ENCODE measurements around the gene LCE1A.

The LCE1A gene

GRCh38 chr1:152827173-152827572 lies at the start of gene LCE1A:
Gene LCE1A, plus strand, starts transcription at chr1:152827473. Its CDS starts 0 bp downstream, at chr1:152827473.
- no peak for DNase-seq

GRCh38 chr1:152777510-152778137 lies 49.6 kb upstream of the LCE1A start:
- no peak for DNase-seq

- DNase-seq, result no peak
Observed at GRCh38 chr1:152783095-152783494, 44.2 kb upstream of the LCE1A start.

- no peak for DNase-seq
Observed at GRCh38 chr1:152786077-152786476, 41.2 kb upstream of the LCE1A start, which contains the start of gene LCE1E. Gene LCE1E, plus strand, starts transcription at chr1:152786257. Its CDS starts 1,043 bp downstream, at chr1:152787300.

- DNase-seq, result no peak
Observed at GRCh38 chr1:152795686-152796085, 31.6 kb upstream of the LCE1A start.

GRCh38 chr1:152796421-152796820 lies 30.9 kb upstream of the LCE1A start, which contains the start of gene LCE1D:
Gene LCE1D, plus strand, starts transcription at chr1:152796721. Its CDS starts 1,074 bp downstream, at chr1:152797795.
- DNase-seq, result no peak

GRCh38 chr1:152801333-152801732 lies 25.9 kb upstream of the LCE1A start:
- DNase-seq, result no peak

- no peak for DNase-seq
Observed at GRCh38 chr1:152806576-152806975, 20.7 kb upstream of the LCE1A start, which contains the start of gene LCE1C. Gene LCE1C, minus strand, starts transcription at chr1:152806651. Its CDS starts 1,173 bp downstream, at chr1:152805478.

GRCh38 chr1:152811050-152811449 lies 16.2 kb upstream of the LCE1A start:
- no peak for DNase-seq

GRCh38 chr1:152811671-152812070 lies 15.6 kb upstream of the LCE1A start, which contains the start of gene LCE1B:
Gene LCE1B, plus strand, starts transcription at chr1:152811971. Its CDS starts 476 bp downstream, at chr1:152812447.
- no peak for DNase-seq

- no peak for DNase-seq
Observed at GRCh38 chr1:152817309-152817708, 10.0 kb upstream of the LCE1A start.

- DNase-seq, result no peak
Observed at GRCh38 chr1:152823294-152823693, 4.0 kb upstream of the LCE1A start.

- DNase-seq, result no peak
Observed at GRCh38 chr1:152824964-152825363, 2.3 kb upstream of the LCE1A start.

GRCh38 chr1:152836870-152837269 lies 9.6 kb downstream of the LCE1A start:
- DNase-seq, result no peak

GRCh38 chr1:152842556-152842955 lies 15.3 kb downstream of the LCE1A start, which contains the start of gene LCE6A:
Gene LCE6A, plus strand, starts transcription at chr1:152842856. Its CDS starts 665 bp downstream, at chr1:152843521.
- no peak for DNase-seq

GRCh38 chr1:152855661-152856060 lies 28.4 kb downstream of the LCE1A start:
- DNase-seq, result no peak

GRCh38 chr1:152858062-152858461 lies 30.8 kb downstream of the LCE1A start:
- no peak for DNase-seq

- no peak for DNase-seq
Observed at GRCh38 chr1:152859696-152860095, 32.4 kb downstream of the LCE1A start, which contains the start of gene LCE7A. Gene LCE7A, plus strand, starts transcription at chr1:152859996. Its CDS starts 702 bp downstream, at chr1:152860698.

- no peak for DNase-seq
Observed at GRCh38 chr1:152860129-152860528, 32.9 kb downstream of the LCE1A start.

- no peak for DNase-seq
Observed at GRCh38 chr1:152861374-152861773, 34.1 kb downstream of the LCE1A start.

GRCh38 chr1:152864443-152864842 lies 37.2 kb downstream of the LCE1A start:
- DNase-seq, result no peak

GRCh38 chr1:152866321-152866720 lies 39.0 kb downstream of the LCE1A start:
- no peak for DNase-seq

GRCh38 chr1:152869808-152870419 lies 42.6 kb downstream of the LCE1A start:
- peak; percentile 62 for DNase-seq

All from CD4-positive, alpha-beta T cell treated with Interleukin-17A for 4 hours (primary cell).